PC-3 (cell line): ENCODE measurements around the gene ALDH16A1. TPM values are rescaled to one million over a fixed set of nuclear protein-coding genes. Genes with fewer than 3 reads are reported as not detected.

Source experiments
- ATAC-seq: fragments of 200-7000 bp; cut with Tn5 transposase; 2 replicates; pipeline ENCODE4 v1.9.1; 2020; ENCODE audit warnings: mild to moderate bottlenecking, moderate library complexity
- BruUV-seq: library from RNA; stranded (reverse); fragments of 400-500 nt; replicated peaks from 2 replicates; lab custom pipeline; 2021; lab: Mats Ljungman, UMichigan
- CTCF ChIA-PET: fragments of 300-600 bp; sonication (Branson Sonifier 250); formaldehyde crosslinking; loops from one replicate; lab custom pipeline; 2022; ENCODE audit warnings: antibody characterized with exemption; lab: Charles Lee
- POLR2A ChIA-PET: fragments of 300-600 bp; sonication (Branson Sonifier 250); formaldehyde crosslinking; loops from one replicate; lab custom pipeline; 2022; ENCODE audit warnings: antibody characterized with exemption; ENCODE audit not compliant: unreplicated experiment; lab: Charles Lee
- DNase-seq: peaks from one replicate; pipeline ENCODE4 v3.0.0-alpha.2; 2015
- H2AFZ ChIP-seq: fragments of 300-600 bp; sonication (generic); 2 replicates; pipeline ENCODE4 v1.6.0; 2016; ENCODE audit warnings: antibody characterized with exemption, low read length
- H3F3A ChIP-seq: fragments of 300-600 bp; sonication (generic); one replicate; pipeline ENCODE4 v1.6.0; 2017; ENCODE audit warnings: antibody characterized with exemption, low read length, control low read depth, mild to moderate bottlenecking; ENCODE audit not compliant: unreplicated experiment
- H3K27ac ChIP-seq: fragments of 300-600 bp; sonication (generic); 2 replicates; pipeline ENCODE4 v1.5.1; 2016; ENCODE audit warnings: mild to moderate bottlenecking, low read length
- H3K27me3 ChIP-seq: fragments of 300-600 bp; sonication (generic); 2 replicates; pipeline ENCODE4 v1.6.1; 2016; ENCODE audit warnings: low read length, mixed read lengths
- H3K36me3 ChIP-seq: fragments of 300-600 bp; sonication (generic); 2 replicates; pipeline ENCODE4 v1.6.1; 2016; ENCODE audit warnings: low read depth, mixed run types, low read length, mixed read lengths
- H3K4me1 ChIP-seq: fragments of 300-600 bp; sonication (generic); 2 replicates; pipeline ENCODE4 v1.5.1; 2016; ENCODE audit warnings: low read length; ENCODE audit not compliant: insufficient read depth
- H3K4me2 ChIP-seq: fragments of 300-600 bp; sonication (generic); 2 replicates; pipeline ENCODE4 v1.6.0; 2016; ENCODE audit warnings: low read length
- H3K4me3 ChIP-seq: fragments of 300-600 bp; sonication (generic); 2 replicates; pipeline ENCODE4 v1.5.1; 2016; ENCODE audit warnings: mild to moderate bottlenecking, low read length, mixed read lengths
- H3K79me2 ChIP-seq: fragments of 300-600 bp; sonication (generic); 2 replicates; pipeline ENCODE4 v1.6.1; 2017; ENCODE audit warnings: low read length, mixed read lengths
- H3K9ac ChIP-seq: fragments of 300-600 bp; sonication (generic); 2 replicates; pipeline ENCODE4 v1.6.0; 2016; ENCODE audit warnings: mild to moderate bottlenecking, low read length
- H3K9me2 ChIP-seq: fragments of 300-600 bp; sonication (generic); replicated peaks from 2 replicates; pipeline ENCODE4 v1.6.1; 2016; ENCODE audit warnings: mixed run types, low read length, mixed read lengths
- H3K9me3 ChIP-seq: fragments of 300-600 bp; sonication (generic); 2 replicates; pipeline ENCODE4 v1.6.1; 2016; ENCODE audit warnings: low read length, mixed read lengths
- H4K20me1 ChIP-seq: fragments of 300-600 bp; sonication (generic); 2 replicates; pipeline ENCODE4 v1.6.1; 2016; ENCODE audit warnings: low read length, mixed read lengths
- EZH2 ChIP-seq: fragments of 300-600 bp; sonication (generic); IDR thresholded peaks from one replicate; pipeline ENCODE4 v1.6.1; 2017; ENCODE audit warnings: antibody characterized with exemption, mild to moderate bottlenecking, low read length; ENCODE audit not compliant: unreplicated experiment
- EZH2phosphoT487 ChIP-seq: fragments of 300-600 bp; sonication (generic); IDR thresholded peaks from 2 replicates; pipeline ENCODE4 v1.6.1; 2018; ENCODE audit warnings: mild to moderate bottlenecking, antibody characterized with exemption, low read length, borderline replicate concordance
- intact Hi-C: fragments of 100-400 bp; cut with micrococcal nuclease; formaldehyde crosslinking; loops from 2 replicates; pipeline ENCODE4 v1.9.0; 2023
- total RNA-seq: library from RNA; depleted of rRNA; stranded (reverse); fragments of >200 nt; gene quantifications from 2 replicates; pipeline ENCODE4 v1.2.3, GENCODE V29; 2014
- TF ChIP-seq, protein P1 (sequence below): fragments of 300-600 bp; sonication (generic); conservative IDR thresholded peaks from 2 replicates; pipeline ENCODE4 v1.5.1; 2017; ENCODE audit warnings: antibody characterized with exemption, low read depth, mild to moderate bottlenecking, low read length

Gene ALDH16A1
- total RNA-seq, 1 experiment from 2014 or later, result not detected

DNA sequence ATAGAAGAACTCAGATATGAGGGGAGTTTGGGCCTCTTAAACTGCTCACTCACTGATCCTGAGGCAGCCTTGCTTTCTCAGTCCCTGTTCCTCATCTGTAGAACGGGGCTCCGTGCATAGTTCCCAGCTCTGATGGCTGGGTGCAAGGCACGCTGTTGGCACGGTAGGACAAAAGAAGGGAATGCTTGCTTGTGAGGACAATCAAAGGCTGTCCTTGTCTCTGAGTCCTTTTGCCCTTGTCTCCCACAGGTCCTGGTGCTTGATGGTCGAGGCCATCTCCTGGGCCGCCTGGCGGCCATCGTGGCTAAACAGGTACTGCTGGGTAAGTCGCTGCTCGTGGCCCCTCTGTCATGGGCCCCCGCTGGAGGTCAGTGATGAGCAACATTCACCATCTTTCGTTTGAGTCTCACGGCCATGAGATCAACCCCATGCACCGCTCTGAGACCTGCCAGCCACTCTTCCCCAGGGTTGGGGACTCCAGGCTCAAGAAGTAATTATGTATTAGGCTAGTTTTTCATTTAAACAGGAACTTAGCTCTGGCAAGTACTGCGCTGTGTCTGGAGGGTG lies 36.7 kb downstream of the ALDH16A1 start:
- peaks cover 41% of the 10 kb centered on the region for H4K20me1 ChIP-seq
- peaks cover 12% of the 10 kb centered on the region; the same call in 1 of the 2 replicates for H3K4me1 ChIP-seq
- peak overlapping the region; percentile 80 for H3K4me2 ChIP-seq
- peaks cover 49% of the 10 kb centered on the region for H3F3A ChIP-seq
- peak overlapping the region; percentile 97 for H3K9ac ChIP-seq
- ATAC-seq (no peak), DNase-seq (no peak)
- peak overlapping the region; percentile 56 for H3K27ac ChIP-seq
- intact Hi-C loops, result no loop called here
- CTCF ChIA-PET, result no interaction called here
- H3K79me2 ChIP-seq, result peaks cover 38% of the 10 kb centered on the region
- POLR2A ChIA-PET, result no interaction called here
- peaks cover 49% of the 10 kb centered on the region for H3K36me3 ChIP-seq
- TF ChIP-seq EZH2phosphoT487 (no peak), EZH2 (no peak)
- TF ChIP-seq, protein P1, sequence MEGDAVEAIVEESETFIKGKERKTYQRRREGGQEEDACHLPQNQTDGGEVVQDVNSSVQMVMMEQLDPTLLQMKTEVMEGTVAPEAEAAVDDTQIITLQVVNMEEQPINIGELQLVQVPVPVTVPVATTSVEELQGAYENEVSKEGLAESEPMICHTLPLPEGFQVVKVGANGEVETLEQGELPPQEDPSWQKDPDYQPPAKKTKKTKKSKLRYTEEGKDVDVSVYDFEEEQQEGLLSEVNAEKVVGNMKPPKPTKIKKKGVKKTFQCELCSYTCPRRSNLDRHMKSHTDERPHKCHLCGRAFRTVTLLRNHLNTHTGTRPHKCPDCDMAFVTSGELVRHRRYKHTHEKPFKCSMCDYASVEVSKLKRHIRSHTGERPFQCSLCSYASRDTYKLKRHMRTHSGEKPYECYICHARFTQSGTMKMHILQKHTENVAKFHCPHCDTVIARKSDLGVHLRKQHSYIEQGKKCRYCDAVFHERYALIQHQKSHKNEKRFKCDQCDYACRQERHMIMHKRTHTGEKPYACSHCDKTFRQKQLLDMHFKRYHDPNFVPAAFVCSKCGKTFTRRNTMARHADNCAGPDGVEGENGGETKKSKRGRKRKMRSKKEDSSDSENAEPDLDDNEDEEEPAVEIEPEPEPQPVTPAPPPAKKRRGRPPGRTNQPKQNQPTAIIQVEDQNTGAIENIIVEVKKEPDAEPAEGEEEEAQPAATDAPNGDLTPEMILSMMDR, result no peak
- H2AFZ ChIP-seq, result no peak overlapping the region
- peak overlapping the region; percentile 89 for H3K4me3 ChIP-seq
- no peaks in the 10 kb centered on the region for H3K9me3 ChIP-seq
- H3K9me2 ChIP-seq, result no peaks in the 10 kb centered on the region
- no peaks in the 10 kb centered on the region for H3K27me3 ChIP-seq
- BruUV-seq, result no TSS peak

DNA sequence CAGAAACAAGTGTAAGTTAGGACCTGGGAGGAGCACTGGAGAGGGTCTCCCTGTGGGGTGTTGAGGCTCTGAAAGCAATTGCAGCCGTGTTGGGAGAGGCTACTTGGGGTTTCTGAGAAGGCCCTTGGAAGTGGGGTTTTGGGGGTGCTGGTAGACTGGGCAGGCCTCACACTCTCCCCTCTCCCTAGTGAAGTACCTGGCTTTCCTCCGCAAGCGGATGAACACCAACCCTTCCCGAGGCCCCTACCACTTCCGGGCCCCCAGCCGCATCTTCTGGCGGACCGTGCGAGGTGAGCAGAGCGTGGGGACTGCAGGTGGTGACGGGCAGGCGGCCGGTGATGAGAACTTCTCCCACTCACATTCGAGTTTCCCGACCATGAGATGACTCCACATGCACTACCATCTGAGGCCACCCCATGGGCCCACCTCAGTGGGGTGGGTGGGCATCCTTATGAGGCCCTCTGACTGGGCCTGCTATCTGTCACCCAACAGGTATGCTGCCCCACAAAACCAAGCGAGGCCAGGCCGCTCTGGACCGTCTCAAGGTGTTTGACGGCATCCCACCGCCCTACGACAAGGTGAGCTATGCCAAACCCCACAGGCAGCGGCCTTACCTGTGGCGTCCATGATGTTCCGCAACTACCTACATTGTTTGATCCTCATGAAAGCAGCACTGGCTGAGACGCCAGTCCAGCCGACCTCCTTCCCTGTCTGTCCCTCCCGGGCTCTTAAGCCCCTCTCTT lies 37.4 kb downstream of the ALDH16A1 start:
- intact Hi-C loops, result no loop called here
- DNase-seq, result no peak
- ChIA-PET CTCF (no interaction called here), POLR2A (no interaction called here)
- Histone ChIP-seq H3K36me3 (peaks cover 49% of the 10 kb centered on the region), H3K4me2 (peak overlapping the region; percentile 80), H3K27ac (no peak overlapping the region), H3K9ac (no peak overlapping the region), H3K4me1 (peaks cover 13% of the 10 kb centered on the region; the same call in 1 of the 2 replicates), H3K4me3 (peak overlapping the region; percentile 89; the same call in 1 of the 2 replicates), H3K9me3 (no peaks in the 10 kb centered on the region), H4K20me1 (peaks cover 41% of the 10 kb centered on the region), H3K27me3 (no peaks in the 10 kb centered on the region), H3F3A (peaks cover 54% of the 10 kb centered on the region), H3K79me2 (peaks cover 38% of the 10 kb centered on the region), H2AFZ (no peak overlapping the region), H3K9me2 (no peaks in the 10 kb centered on the region)
- no TSS peak for BruUV-seq
- TF ChIP-seq EZH2phosphoT487, result no peak
- TF ChIP-seq, protein P1, result no peak
- no peak for TF ChIP-seq EZH2
- ATAC-seq, result no peak
